ENCODE results near the gene MFNG.

DNA sequence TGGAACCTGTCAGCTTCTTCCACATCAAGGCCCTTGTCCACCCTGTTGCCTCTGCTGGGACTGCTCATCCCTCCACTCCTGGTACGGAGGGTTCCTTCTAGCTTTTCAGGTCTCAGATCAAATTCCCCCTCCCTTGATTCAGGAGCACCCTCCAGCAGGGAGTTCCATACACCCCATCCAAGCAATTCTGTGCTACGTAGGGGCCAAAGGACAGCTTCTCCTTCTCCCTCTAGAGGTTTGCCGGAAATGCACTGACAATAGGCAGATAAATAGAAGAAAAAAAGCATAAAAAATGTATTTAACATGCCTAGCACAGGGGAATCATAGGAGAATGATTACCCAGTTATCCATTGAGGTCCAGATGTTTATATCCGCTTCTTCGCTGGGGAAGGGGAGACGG lies 36.3 kb upstream of the MFNG start:
- TF ChIP-seq GATA2 (IDR thresholded peaks at IDR 0.05; ENCODE audit: low read depth, low read length): no peak
- no peak for TF ChIP-seq GATA3 (IDR thresholded peaks at IDR 0.05; ENCODE audit: low read depth, low read length)
